ENCODE data around the gene NOM1.
"Not testable (repeated sequence)": the region's sequence is repeated elsewhere in the genome, so short reads cannot be mapped to it uniquely, and the experiment has no call there.

NOM1 gene, protein sequence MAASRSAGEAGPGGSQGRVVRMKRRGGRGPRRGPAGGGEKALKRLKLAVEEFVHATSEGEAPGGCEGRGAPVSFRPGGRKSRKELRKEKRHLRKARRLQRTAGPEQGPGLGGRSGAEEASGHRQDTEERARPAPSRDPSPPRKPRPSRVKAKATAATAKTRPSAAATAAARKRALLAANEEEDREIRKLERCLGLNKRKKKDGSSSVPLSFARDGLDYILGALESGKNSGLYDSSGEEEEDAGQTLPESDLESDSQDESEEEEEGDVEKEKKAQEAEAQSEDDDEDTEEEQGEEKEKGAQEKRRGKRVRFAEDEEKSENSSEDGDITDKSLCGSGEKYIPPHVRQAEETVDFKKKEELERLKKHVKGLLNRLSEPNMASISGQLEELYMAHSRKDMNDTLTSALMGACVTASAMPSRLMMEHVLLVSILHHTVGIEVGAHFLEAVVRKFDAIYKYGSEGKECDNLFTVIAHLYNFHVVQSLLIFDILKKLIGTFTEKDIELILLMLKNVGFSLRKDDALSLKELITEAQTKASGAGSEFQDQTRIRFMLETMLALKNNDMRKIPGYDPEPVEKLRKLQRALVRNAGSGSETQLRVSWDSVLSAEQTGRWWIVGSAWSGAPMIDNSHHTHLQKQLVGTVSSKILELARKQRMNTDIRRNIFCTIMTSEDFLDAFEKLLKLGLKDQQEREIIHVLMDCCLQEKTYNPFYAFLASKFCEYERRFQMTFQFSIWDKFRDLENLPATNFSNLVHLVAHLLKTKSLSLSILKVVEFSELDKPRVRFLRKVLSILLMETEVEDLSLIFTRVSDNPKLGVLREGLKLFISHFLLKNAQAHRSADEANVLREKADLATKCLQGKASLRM

DNA sequence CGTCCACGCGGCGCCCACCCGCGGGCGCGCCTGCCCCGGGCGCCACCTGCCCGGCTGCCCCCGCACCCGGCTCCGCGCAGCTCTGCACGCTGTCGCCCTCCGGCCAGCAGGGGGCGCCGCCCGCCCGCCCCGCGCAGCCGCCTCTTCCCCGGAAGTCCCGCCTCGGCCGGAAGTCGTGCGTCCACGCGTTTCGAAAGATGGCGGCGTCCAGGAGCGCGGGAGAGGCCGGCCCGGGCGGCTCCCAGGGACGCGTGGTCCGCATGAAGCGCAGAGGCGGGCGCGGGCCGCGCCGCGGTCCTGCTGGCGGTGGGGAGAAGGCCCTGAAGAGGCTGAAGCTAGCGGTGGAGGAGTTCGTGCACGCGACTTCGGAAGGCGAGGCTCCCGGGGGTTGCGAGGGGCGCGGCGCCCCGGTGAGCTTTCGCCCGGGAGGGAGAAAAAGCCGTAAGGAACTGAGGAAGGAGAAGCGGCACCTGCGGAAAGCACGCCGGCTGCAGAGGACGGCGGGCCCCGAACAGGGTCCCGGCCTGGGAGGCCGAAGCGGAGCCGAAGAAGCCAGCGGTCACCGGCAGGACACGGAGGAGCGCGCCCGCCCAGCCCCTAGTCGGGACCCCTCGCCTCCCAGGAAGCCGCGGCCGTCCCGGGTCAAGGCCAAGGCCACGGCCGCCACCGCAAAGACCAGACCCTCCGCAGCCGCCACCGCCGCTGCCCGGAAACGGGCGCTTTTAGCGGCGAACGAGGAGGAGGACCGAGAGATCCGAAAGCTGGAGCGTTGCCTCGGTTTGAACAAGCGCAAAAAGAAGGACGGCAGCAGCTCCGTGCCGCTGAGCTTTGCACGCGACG lies at the start of gene NOM1:
Gene NOM1, plus strand, starts transcription at position 172 of the 840 bp plus-strand sequence. Its CDS starts 26 bp downstream, at position 198.
- Mint-ChIP-seq H3K4me1 (ENCODE audit: low read depth) (peaks cover 32% of the 10 kb centered on the region), H3K36me3 (ENCODE audit: low read depth) (peaks cover 49% of the 10 kb centered on the region), H3K4me3 (peak within 1 kb of the TSS; percentile 93)

DNA sequence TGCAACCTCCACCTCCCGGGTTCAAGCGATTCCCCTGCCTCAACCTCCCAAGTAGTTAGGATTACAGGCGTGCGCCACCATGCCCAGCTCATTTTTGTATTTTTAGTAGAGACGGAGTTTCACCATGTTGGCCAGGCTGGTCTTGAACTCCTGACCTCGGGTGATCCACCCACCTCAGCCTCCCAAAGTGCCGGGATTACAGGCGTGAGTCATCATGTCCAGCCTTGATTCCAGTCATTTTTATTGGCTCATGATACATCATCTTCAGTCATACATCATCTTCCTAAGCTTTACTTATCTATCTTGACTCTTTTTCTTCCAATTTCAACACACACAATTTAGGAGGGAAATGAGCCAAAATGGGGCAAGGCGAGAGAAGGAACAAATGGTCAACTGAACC lies 49.4 kb upstream of the NOM1 start:
- not testable (repeated sequence) for H3K36me3 Mint-ChIP-seq (ENCODE audit: low read depth); H3K4me3 Mint-ChIP-seq; DNase-seq; H3K27ac Mint-ChIP-seq; H3K9me3 Mint-ChIP-seq; H3K27me3 Mint-ChIP-seq
- H3K4me1 Mint-ChIP-seq (ENCODE audit: low read depth), result peaks cover 30% of the 10 kb centered on the region

More for the DNA sequence above, at the start of gene NOM1:
- Mint-ChIP-seq H3K9me3 (no peaks in the 10 kb centered on the region), H3K27me3 (peaks cover 7% of the 10 kb centered on the region), H3K27ac (peak within 1 kb of the TSS; percentile 93)
- peak; percentile 96 for DNase-seq

DNA sequence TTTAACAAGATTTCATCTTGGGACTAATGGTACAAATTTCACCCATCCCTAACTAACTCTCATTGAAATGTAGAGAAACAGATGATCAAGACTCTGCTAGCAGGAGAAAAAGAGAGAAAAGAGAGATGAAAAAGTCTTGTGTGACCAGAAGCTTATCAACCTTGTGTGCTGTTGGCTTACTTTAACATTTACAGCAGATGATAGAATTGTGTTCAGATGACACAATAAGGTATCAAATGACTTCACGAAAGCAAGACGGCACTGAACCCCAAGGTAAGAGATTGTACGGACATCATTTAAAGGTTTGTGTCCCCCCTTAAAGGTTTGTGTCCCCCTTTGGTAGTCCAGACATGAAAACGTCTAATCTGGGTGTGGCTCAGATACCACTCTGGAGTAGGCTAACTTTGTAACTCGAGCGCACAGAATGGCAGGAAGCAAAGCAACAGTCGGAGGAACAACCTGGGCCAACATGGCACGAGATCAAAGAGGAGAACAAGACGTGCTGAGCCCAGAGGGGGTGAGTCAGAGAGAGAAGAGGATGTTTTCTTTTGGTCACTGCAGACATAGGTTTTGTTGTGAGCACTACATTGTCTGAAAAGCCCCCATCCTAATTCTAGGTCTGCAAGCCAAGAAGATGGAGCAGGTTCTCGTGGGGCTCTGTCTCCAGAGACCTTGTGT lies 46.1 kb upstream of the NOM1 start:
- no peaks in the 10 kb centered on the region for H3K9me3 Mint-ChIP-seq
- H3K4me3 Mint-ChIP-seq, result no peak overlapping the region
- peaks cover 13% of the 10 kb centered on the region for H3K4me1 Mint-ChIP-seq (ENCODE audit: low read depth)
- DNase-seq, result no peak
- no peaks in the 10 kb centered on the region for H3K36me3 Mint-ChIP-seq (ENCODE audit: low read depth)
- H3K27me3 Mint-ChIP-seq, result peaks cover 3% of the 10 kb centered on the region
- H3K27ac Mint-ChIP-seq, result no peak overlapping the region

DNA sequence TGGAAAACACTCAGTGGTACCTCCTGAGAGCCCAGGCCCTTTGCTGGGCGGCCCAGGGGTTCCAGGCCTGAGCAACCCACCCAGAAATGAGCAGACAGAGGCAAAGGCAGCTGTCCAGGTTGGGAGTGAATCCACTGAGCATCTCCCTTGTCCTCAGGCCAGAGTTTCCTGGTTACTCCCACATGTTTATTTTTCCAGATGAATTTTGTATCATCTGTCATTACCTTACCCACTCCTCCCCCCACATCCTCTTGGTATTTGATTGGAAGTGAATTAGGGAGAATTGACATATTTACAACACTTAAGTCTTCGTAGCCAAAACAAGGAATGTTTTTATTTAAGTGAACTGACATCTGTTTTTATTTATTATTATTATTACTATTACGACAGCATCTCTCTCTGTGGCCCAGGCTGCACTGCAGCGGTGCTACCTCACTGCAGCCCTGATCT lies 43.3 kb upstream of the NOM1 start:
- no peak for DNase-seq
- H3K27ac Mint-ChIP-seq, result no peak overlapping the region
- no peak overlapping the region for H3K4me3 Mint-ChIP-seq
- no peaks in the 10 kb centered on the region for H3K9me3 Mint-ChIP-seq
- peaks cover 17% of the 10 kb centered on the region for H3K4me1 Mint-ChIP-seq (ENCODE audit: low read depth)
- H3K36me3 Mint-ChIP-seq (ENCODE audit: low read depth), result no peaks in the 10 kb centered on the region
- peaks cover 6% of the 10 kb centered on the region for H3K27me3 Mint-ChIP-seq

DNA sequence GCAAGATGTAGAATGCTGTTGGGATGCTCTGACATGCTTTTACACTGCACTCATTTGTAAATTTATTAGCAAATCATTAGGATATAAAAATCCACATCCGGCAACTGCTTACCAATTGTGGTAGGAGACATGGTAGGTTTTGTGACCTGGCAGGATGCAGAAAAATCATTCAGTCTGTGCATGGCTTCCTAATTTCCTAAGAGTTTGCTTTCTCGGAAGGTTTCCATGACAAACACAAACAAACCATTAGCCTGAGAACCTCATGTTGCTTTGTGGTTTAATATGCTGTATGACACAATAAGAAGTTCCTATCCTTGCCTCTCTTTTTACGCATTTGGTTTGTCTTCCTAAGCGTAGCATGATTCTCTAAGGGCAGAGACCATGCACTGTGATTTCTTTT lies 41.9 kb upstream of the NOM1 start:
- DNase-seq, result no peak

DNA sequence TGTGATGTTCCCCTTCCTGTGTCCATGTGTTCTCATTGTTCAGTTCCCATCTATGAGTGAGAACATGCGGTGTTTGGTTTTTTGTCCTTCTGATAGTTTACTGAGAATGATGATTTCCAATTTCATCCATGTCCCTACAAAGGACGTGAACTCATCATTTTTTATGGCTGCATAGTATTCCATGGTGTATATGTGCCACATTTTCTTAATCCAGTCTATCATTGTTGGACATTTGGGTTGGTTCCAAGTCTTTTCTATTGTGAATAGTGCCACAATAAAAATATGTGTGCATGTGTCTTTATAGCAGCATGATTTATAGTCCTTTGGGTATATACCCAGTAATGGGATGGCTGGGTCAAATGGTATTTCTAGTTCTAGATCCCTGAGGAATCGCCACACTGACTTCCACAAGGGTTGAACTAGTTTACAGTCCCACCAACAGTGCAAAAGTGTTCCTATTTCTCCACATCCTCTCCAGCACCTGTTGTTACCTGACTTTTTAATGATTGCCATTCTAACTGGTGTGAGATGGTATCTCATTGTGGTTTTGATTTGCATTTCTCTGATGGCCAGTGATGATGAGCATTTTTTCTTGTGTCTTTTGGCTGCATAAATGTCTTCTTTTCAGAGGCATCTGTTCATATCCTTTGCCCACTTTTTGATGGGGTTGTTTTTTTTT lies 39.8 kb upstream of the NOM1 start:
- not testable (repeated sequence) for H3K36me3 Mint-ChIP-seq (ENCODE audit: low read depth); H3K4me1 Mint-ChIP-seq (ENCODE audit: low read depth); DNase-seq; H3K9me3 Mint-ChIP-seq; H3K4me3 Mint-ChIP-seq; H3K27ac Mint-ChIP-seq
- peaks cover 17% of the 10 kb centered on the region for H3K27me3 Mint-ChIP-seq

More for the DNA sequence above, 41.9 kb upstream of the NOM1 start:
- Mint-ChIP-seq H3K27ac (no peak overlapping the region), H3K4me1 (ENCODE audit: low read depth) (peaks cover 15% of the 10 kb centered on the region), H3K27me3 (peaks cover 10% of the 10 kb centered on the region), H3K36me3 (ENCODE audit: low read depth) (no peaks in the 10 kb centered on the region), H3K9me3 (no peaks in the 10 kb centered on the region), H3K4me3 (no peak overlapping the region)

DNA sequence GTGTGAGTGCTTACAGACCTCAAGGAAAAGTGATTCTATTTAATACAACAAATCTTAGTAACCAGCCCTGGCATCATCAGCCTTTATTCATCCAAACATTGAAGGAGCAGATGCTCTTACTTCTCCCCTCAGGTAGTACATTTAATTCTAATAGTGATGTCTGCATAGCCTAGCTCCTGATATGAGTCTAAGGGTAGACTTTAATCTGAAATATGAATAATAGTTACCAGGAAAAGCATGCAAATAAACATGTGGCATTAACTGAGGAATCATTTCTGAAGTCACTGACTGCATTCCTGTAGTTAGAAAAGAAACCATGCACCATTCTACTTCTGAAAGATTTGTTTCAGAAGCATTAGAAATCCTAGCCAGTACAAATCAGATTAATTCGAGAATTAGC lies 30.9 kb upstream of the NOM1 start:
- H3K27me3 Mint-ChIP-seq, result peaks cover 32% of the 10 kb centered on the region
- H3K27ac Mint-ChIP-seq, result peak overlapping the region; percentile 86
- H3K36me3 Mint-ChIP-seq (ENCODE audit: low read depth), result no peaks in the 10 kb centered on the region
- peaks cover 2% of the 10 kb centered on the region for H3K9me3 Mint-ChIP-seq
- H3K4me1 Mint-ChIP-seq (ENCODE audit: low read depth), result peaks cover 49% of the 10 kb centered on the region
- H3K4me3 Mint-ChIP-seq, result no peak overlapping the region
- no peak for DNase-seq

DNA sequence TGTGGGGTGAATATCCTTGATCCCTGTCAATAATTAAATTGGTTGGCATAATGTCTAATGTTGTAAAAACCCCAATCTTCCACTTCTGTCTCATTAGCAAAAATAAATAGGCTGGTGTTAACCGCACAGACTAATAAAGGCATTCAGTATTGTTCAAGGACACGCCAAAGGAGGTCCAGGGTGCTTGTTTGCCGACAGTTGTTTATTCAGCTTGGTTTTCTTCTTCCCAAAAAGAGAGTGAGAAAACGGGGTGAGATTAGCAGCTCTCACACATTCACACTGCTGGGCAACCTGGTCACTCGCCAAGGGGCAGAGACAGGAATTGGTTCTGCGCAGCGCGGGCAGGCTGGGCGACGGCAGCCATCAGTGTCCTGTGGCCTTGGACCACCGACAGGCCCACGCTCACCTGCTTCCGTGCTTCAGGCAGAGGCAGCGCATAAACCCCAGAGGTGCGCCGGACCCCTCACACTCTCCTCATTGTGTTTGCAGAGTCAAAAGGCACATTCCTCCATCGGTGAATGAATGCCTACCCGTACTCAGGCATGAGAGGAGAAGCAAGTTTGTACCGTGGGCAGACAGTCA lies 30.3 kb upstream of the NOM1 start:
- Mint-ChIP-seq H3K27me3 (peaks cover 28% of the 10 kb centered on the region), H3K4me1 (ENCODE audit: low read depth) (peaks cover 54% of the 10 kb centered on the region), H3K9me3 (peaks cover 2% of the 10 kb centered on the region)

DNA sequence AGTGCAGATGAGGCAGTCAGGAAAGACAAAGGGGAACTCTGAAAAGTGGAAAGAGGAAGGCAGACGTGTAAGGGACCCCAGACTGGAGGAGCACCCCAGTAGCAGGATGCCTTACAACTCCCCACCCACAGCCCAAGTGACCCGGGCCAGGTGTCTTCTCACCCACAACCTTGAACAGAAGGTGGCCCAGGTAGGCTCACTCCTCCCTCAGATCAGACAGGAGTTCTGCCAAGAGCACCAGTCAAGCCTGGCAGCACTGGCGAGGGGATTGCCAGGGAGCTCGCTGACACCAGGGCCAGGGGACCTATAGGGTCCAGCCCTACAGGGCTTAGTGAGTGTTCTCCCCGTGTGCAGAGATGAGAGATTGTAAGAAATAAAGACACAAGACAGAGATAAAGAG lies 29.4 kb upstream of the NOM1 start:
- no peak overlapping the region for H3K4me3 Mint-ChIP-seq
- DNase-seq, result no peak
- no peak overlapping the region for H3K27ac Mint-ChIP-seq
- H3K9me3 Mint-ChIP-seq, result peaks cover 2% of the 10 kb centered on the region
- peaks cover 32% of the 10 kb centered on the region for H3K27me3 Mint-ChIP-seq
- peaks cover 58% of the 10 kb centered on the region for H3K4me1 Mint-ChIP-seq (ENCODE audit: low read depth)
- H3K36me3 Mint-ChIP-seq (ENCODE audit: low read depth), result no peaks in the 10 kb centered on the region

More for the DNA sequence above, 30.3 kb upstream of the NOM1 start:
- H3K4me3 Mint-ChIP-seq, result no peak overlapping the region
- no peak for DNase-seq
- H3K27ac Mint-ChIP-seq, result peak overlapping the region; percentile 86
- no peaks in the 10 kb centered on the region for H3K36me3 Mint-ChIP-seq (ENCODE audit: low read depth)

DNA sequence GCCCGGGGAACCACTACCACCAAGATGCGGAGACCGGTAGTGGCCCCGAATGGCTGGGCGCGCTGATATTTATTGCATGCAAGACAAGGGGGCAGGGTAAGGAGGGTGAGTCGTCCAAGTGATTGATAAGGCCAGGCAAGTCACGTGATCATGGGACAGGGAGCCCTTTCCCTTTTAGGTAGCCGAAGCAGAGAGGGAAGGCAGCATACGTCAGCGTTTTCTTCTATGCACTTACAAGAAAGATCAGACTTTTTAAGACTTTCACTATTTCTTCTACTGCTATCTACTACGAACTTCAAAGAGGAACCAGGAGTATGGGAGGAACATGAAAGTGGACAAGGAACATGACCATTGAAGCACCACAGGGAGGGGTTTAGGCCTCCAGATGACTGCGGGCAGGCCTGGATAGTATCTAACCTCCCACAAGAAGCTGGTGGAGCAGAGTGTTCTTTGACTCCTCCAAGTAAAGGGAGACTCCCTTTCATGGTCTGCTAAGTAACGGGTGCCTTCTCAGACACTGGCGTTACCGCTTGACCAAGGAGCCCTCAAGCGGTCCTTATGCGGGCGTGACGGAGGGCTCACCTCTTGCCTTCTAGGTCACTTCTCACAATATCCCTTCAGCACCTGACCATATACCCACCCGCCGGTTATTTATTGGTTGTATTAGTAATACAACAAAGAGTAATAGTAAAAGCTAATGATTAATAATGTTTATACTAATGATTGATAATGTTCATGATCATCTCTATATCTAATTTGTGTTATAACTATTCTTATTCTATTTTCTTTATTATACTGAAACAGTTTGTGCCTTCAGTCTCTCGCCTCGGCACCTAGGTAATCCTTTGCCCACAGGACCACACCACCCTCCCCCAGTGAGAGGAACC lies 28.8 kb upstream of the NOM1 start:
- not testable (repeated sequence) for H3K36me3 Mint-ChIP-seq (ENCODE audit: low read depth); H3K9me3 Mint-ChIP-seq; H3K4me3 Mint-ChIP-seq; H3K27ac Mint-ChIP-seq; DNase-seq
- peaks cover 58% of the 10 kb centered on the region for H3K4me1 Mint-ChIP-seq (ENCODE audit: low read depth)
- H3K27me3 Mint-ChIP-seq, result peaks cover 27% of the 10 kb centered on the region

DNA sequence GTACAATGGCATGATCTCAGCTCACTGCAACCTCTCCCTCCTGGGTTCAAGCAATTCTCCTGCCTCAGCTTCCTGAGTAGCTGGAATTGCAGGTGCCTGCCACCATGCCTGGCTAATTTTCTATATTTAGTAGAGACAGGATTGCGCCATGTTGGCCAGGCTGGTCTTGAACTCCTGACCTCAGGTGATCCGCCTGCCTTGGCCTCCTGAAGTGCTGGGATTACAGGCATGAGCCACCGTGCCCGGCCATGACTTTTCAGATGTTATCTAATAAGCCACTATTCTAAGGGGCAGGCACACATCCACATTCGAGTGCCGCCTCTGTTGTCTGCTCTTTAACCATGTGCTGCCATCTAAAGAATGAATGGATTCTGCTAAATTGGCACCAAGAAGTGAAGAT lies 27.2 kb upstream of the NOM1 start:
- not testable (repeated sequence) for H3K36me3 Mint-ChIP-seq (ENCODE audit: low read depth); DNase-seq; H3K9me3 Mint-ChIP-seq
- Mint-ChIP-seq H3K27ac (peak overlapping the region; percentile 48), H3K4me3 (peak overlapping the region; percentile 12), H3K4me1 (ENCODE audit: low read depth) (peaks cover 57% of the 10 kb centered on the region), H3K27me3 (peaks cover 19% of the 10 kb centered on the region)

DNA sequence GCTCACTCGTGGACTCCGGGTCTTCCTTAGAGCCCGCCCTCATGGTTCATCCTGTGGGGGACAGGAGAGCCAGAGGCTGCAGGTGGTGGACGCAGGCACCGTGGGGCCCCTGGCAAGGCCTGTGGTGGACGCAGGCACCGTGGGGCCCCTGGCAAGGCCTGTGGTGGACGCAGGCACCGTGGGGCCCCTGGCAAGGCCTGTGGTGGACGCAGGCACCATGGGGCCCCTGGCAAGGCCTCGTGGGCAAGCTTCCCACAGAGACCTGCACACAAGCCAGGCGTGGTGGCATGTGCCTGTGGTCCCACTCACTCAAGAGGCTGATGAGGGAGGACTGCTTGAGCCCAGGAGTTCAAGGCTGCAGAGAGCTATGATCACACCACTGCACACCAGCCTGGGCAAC lies 23.7 kb upstream of the NOM1 start:
- DNase-seq; H3K27ac Mint-ChIP-seq; H3K36me3 Mint-ChIP-seq (ENCODE audit: low read depth); H3K9me3 Mint-ChIP-seq; H3K4me3 Mint-ChIP-seq: not testable (repeated sequence)
- Mint-ChIP-seq H3K27me3 (peaks cover 15% of the 10 kb centered on the region), H3K4me1 (ENCODE audit: low read depth) (peaks cover 51% of the 10 kb centered on the region)
